NK-92 treated with Interleukin-12 subunit alpha and Interleukin-12 subunit beta, amount 100 ng/mL, for 24 hours (cell line): ENCODE data around the gene PPARGC1A.

Experiments used
- DNase-seq: peaks from one replicate; lab custom pipeline; 2025; lab: John Stamatoyannopoulos, UW

Gene PPARGC1A

DNA sequence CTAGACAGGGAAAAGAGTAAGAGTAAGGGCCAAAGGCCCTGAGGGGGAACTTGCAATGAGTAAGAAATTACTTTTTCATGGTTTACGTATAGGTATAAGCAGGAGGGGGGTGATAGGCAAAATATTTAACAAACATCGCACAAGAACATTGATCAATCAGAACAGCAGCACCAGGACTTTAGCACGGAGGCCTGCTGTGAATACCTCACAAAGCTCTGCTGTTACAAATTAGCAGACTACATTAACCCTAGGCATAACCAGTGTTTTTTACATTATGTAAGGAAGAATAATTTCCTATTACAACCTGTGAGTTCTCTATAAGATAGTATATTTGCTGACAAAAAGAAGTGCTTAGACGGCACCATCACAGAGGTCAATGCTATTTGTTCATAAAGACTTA, 44.9 kb downstream of the PPARGC1A start:
- DNase-seq, result no peak

DNA sequence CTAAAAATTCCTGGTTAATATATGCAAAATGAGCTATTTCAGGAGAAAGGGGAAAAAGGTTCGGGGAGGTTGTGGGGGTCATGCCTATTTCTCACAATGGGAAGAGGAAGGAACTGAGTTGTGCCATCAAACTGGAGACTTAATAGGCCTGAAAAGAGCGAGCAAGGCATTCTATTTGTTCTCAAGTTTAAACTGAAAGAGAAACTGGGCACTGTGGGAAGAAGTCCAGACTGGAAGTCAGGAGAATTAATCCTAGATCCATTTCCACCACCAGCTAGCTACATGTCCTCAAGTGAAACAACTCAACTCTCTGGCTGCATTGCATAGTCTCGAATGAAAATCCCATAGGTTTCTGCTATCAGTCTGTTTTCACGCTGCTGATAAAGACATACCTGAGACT, 50.6 kb downstream of the PPARGC1A start:
- DNase-seq, result no peak

DNA sequence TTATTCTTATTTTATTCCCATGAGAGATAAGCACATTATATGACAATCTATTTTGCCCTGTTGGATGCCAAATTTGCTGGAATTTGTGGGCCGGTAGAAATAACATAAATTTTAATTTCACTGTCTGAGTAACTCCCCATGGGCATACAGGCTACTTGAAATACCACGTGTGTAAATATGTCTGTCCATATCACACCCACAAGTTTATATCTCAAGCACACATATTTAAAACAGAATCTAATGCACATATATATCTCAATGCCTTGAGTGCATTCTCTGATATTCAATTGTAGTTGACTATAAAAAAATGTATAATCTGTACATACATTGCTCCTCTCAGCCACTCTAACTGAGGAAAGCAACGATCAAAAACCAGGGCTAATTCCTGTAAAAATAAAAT, 51.2 kb downstream of the PPARGC1A start:
- DNase-seq, result no peak

DNA sequence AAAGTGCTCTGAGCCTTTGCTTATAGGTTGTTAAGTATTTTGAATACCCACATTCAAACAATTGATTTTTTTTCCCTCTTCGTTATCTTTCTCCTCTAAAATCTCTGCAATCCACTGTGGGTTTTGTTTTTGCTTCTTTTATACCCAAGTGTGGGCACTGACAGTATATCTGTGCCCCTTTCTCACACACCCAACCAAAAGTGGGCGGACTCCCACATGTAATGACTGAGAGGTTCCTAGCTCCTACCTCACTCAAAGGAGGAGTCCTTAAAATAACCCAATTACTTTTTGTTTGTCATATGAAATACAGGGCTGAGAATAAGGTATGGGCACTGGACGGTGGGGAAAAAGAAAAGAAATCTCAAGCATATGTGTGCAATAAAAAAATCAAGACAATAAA, 51.7 kb downstream of the PPARGC1A start:
- DNase-seq, result no peak

DNA sequence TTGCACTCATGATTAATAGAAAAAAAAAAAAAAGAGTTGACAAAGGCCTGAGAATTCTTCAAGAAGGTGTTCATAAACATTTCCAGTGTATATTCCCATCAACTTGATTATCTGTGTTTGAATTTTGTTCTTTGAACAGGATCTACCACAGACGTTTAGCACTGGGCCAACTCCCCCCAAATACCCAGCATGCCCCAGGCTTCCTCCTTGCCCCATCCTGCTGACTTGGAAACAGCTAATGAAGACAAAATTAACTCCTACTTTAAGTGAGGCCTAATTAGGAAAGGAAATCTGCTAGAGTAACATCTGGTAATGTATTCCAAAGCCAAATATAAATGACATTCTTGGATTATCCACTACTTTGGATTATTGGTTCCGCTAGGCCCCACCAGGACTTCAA, 52.5 kb downstream of the PPARGC1A start:
- no peak for DNase-seq

DNA sequence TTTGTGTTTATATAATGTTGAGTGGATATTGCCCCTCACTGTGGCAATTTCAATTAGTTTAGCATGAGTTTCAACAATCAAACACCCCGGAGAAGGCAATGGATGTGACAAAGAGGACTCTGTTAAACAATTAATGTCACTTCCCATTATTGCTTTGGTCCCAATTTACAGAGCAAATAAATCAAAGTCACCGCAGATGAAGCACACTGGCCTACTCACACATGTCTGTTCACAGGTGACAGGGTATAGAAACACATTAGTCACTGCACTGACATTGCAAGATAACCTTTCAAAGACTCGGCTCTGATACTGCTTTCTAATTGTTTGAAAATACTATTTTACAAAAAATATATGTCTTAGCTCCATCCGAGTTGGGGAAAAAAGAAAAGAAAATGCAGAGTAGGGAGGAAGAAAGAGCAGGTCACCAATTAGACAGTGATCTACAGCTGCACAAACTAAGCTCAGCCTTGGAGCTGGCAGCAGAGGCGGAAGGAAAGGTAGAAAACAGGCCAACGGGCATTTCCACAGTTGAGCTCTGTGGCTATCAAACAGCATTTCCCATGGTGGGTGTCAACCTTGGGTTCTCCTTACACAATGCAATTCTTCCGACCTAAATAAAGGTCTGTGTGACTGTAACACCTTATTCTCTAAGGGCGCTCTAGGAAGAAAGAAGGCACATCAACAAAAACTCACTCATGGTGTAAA, 53.9 kb downstream of the PPARGC1A start:
- DNase-seq, result no peak

DNA sequence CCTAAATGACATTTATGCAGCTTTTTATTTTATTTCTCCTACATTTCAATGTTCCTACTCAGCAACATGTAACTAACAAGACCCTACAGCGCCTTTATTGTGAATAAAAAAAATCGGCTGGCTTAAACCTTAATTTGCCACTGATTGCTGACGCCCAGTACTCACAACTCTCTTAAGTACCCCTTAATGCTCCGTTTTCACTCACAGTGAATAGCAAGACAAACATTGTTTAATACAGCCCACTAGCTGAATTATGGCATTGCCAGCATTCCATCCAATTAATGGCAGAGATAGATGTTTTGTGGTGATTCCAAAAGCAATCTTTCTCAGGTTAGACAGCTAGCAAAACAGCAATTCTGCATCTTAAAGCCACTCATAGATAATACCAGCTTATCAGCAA, 61.1 kb downstream of the PPARGC1A start:
- DNase-seq, result no peak

DNA sequence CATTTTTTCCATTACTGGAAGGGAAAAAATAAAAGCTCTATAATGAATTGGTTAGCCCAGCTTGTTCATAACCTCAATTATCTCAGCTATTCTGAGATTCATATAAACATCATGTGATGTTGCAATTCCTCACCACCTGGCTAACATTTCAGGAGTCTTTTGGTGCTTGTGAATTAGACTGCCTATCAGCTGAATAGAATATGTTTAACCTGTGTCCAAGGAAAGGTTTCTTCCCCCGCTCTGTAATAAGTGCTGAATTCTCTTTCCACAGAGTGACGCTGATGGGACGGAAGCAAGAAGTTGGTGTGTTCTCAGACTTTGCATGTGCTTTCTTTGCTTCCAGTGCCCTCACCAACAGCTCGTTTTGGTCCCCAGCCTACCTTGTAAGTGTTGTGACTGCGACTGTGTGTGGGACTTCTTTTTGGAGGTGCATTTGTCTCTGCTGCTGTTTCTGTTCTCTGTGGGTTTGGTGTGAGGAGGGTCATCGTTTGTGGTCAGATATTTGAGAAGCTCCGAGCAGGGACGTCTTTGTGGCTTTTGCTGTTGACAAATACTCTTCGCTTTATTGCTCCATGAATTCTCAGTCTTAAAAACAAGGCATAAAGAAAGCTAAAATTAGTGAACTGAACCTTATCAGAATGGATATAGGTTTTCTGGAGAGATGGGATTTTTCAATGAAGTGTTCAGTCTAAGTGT, 61.7 kb downstream of the PPARGC1A start:
- no peak for DNase-seq

DNA sequence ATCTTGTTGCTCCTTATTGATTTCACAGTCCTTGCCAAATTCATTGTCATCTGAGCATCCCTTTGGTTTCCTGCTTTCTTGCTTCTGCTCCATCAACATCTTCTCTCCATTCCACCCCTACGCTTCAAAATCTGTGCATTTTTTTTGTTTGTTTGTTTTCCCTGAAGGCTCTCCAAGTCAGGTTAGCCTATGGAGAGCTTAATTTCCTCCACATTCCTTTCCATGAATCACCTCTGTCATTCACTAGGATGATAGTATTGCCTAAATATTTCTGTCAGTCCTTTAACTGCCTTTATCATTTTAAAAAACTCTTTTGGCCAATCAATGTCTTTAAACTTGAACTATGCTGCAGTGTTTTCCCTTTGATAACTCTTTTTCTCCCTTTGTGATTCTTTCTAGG, 67.7 kb downstream of the PPARGC1A start:
- DNase-seq, result no peak

DNA sequence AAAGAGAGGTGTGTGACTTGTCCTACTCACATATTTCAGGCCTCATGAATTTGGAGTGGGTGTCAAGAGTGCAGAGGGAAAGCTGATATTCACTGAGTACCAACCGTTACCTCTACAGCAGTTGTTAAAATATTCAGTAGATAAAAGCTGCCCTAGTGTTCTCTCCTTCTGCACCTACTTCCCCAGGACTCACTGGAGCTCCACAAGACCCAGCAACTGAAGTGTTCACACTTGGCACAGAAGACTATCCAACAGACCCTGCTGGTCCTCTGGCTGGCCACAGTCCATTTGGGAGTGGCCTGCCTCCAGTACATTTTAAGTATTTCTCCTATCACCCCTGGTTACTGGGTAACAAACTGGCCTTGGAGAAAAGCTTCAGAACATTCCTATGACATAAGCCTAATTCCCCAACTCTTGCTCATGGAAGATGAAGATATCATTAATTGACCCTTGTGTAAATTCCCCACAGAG, 70.8 kb downstream of the PPARGC1A start:
- DNase-seq, result no peak

DNA sequence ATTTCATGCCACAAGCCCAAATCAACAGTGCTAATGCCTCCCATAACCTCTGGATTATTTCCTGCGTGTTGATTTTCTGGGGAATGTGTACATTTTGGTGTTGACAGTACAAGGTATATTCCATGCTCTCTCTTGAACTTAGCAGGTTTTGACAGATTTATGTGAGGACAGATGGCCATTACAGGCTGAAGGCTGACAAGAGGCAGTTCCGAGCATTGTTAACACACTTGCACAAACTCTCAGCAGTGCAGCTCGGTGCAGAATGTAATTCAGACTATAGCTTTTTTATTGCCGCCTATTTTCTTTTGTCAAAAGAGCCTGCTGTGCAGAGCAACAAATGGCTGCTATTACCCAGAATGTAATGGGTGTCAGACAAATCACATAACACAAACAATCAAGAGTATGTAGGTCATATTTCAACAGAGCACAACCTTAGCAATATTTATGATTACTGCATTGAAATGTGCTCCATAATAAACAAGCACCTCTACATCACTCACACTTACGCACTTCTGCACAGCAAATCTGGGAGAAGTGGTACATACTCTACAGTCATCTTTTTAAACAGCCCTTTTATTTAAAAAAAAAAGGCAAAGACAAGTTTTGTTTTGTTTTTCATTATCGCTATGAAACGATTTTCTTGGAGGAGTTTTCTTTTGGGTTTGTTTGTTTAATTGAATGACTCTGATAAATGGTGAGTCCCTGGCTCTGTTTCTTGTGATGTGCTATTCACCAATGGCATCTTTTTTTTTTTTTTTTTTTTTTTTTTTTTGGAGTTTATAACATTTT, 71.6 kb downstream of the PPARGC1A start:
- no peak for DNase-seq

DNA sequence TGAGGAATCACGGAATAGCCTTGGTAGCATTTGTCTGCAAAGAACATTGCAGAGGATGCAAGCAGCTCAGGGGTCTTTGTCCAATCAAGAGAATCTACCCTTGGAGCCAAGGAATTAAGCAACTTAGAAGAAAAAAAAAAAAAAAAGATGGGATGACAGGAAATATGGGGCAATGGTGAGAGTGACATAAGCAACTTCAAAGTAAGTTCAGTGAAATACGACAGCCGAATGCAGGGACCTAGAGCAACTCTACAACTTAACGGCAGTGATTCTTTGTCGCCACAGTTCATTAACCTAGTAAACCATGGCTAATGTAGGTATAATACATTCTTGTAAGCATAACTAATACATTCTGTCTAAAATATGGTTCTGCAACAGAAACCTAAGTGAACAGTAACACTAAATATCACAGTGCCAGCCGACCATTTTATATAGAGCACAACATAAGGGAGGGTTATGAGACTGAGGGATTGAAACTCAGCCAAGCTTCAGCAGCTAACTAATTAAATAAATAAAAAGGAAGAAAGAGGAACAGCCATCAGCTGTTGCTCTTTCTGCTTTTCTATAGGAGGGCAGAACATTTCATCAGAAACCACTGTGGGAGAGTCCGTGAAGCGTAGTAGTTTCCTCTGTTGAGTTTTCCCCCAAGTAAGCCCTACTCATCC, 74.7 kb downstream of the PPARGC1A start:
- no peak for DNase-seq

DNA sequence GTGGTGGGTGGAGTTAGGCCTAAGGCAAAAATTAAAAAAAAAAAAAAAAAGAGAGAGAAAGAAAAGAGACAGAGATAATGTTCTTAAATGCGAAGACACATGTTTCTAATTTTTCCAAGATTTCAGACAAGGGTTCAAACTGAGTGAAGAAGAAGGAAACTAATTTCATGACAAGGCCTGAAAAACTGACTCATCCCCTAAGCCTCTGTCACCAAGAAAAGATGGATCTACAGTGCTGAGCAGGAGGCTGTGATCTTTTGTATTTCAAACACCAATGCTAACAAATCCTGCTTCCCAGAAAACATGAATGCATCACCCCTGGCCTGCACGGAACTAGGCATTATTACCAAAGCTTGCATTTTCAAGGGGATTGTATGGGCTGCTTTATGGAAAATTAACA, 75.3 kb downstream of the PPARGC1A start:
- DNase-seq, result no peak

DNA sequence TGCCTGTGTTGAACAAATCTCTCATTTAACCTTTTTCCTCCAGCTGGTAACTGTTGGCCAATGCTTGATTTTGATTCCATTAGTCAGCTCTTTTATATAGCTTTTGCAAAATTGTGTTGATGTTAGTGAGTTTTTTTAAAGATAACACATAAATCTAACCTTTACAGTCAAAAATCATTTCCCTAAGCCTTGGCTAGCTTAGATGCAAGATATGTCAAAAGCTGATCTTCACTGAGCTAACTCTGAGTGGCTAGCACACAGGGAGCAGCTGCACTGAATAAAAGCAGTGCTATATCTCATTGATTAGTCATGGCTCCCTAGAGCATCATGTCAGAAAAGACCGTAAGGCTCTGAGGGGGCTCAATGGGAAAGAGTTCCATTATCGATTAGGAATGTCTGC, 78.7 kb downstream of the PPARGC1A start:
- DNase-seq, result no peak

DNA sequence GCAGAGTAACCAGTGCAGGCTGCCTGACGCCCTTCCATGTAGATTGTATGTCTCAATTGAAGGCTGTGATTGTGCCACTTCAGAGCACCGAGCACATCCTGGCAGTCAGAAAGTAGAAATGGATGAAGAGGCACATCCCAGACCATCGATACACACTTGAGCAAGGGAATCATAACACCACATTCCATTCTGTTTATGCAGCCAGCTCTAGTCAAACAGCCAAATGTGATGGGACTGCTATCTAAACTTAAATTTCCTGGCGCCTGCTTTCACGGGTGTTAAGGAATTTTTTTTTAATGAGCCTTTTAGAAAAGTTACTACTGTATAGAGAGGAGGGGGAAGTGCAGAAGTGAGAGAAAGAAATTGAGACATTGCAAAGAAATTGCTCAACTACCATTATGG, 84.4 kb downstream of the PPARGC1A start:
- DNase-seq, result no peak

DNA sequence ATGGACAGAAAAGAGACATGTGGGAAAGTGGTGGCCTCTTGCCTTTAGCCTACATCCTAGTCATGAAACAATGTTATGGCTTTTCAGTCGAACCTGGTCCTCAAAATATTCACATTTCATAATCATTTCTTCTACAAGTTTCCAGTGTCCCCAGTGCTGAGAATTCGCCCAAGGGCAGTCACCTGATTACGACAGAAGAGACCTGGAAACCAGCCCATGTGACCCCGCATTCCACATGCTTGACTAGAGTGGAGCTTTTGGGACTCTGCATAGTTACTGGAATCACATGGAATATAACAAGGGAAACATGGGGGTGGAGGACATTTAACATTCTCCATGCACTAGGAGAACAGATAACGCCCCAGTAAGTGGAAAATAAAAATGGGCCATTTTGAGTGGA, 100.1 kb downstream of the PPARGC1A start:
- no peak for DNase-seq

DNA sequence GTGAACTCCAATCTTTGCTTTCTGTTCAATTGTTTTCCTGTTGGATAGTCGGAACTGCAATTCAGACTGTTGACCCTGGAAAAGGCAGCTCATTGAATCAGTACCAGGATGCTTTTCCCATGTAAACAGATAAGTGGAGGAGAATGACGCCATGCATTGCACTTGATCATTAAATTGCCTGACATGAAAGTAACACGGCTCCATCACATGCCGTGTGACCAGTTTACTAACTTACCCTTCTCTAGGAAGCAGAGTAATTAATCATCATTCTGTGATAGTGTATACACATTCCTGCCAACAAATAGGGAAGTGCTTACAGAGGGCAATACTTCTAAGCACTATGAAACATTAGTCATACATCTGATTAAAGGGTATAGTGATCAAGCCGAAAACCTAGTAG, 101.4 kb downstream of the PPARGC1A start:
- no peak for DNase-seq

DNA sequence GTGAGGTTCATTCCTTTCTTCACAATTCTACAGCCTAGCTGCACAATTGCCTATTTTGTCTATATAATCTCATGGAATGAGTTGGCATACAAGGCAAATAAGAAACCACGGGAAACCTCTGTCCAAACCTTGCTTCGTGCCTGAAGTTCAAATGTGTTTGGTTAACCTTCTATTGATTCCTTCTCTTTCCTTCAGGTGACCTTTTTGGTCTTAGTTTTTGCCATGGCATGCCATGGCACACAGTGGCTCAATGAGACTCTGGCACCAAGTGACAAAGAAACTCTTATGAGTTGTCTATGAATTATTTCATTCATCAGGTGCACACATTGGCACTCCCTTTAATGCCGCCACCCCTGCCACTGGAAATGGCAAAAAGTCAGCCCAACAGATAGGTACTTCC, 101.8 kb downstream of the PPARGC1A start:
- DNase-seq, result no peak

DNA sequence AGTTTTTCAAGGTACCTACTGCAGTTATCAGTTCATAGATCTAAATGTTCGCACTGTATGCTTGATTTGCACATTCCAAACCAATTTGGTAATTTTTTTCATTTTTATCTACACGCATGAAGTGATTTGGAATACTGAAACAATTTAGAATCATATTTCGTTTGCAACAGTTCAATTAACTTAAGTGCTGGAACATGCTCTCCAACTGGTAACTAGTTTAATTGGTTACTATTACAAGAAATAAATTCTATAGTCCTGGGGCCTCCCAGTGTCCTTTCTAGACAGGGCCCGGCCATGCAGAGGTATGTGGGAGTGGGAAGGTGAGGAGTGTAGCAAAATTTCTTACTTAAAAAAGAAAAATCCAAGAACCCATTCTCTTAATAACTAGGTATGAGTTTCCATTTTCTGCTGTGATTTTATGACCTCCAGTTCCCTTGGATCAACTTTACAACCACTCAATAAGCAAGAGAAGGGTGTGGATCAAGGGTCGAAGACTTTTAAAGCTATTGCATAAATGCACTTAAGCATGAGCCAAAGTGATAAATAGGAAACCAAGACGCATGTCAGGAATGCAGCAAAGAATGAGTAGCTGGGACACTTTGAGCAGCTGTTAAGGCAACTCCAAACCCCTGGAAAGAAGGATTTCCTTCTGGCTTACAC, 106.9 kb downstream of the PPARGC1A start:
- DNase-seq, result no peak

DNA sequence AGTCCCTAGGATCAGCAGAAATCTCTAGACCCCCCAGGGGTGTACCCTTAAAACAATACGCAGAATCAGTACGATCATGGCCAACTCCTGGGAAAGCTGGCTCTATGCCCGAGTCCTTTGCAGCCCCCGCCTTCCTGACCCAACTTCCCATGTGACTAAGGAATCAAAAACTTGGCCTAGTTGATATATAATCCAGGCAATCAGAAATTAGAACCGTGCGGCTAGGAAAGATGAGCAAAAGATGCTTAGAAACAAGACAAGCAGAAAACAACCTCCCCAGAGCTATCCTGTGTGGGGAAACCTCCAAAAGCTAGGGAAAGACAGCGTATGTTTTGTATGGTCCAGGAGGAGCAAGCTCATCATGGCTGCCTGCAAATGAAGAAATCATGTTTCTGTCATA, 110.0 kb downstream of the PPARGC1A start:
- DNase-seq, result no peak

DNA sequence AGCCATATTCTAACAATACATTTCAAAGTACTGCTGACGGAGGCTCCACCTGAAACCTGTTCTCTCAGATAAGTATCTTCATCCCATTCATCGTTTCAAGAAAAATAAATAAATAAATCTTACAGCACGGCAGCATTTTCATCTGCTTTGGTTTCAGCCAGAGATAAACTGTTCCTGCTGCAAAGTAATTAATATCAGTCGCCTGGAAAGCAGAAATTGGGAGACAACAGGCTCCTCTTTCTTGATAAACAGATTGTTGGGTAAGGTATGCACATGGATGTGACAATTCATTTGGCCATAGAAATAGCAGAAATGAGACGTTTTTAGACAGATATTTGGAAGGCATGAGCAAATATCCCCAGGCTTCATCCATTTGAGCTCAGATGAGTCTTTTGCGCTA, 110.4 kb downstream of the PPARGC1A start:
- DNase-seq, result no peak

DNA sequence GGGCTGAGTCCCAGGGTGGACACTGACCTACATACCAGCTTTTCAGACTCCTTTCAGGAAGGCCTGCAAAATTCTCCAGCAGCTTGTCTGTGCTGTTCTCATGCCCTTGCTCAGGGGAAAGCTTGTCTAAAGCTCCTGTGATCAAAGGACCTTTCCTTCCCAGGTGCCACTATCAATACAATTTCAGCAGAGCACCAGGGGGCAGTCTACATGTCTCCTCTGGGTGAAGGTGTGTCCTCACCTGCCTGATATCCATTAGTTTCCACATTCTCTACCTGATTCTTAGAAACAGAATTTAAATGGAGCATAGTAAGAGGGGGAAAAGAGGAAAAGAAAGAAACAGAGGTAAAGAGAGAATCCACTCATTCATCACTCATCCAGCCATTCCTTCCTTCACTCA, 114.2 kb downstream of the PPARGC1A start:
- no peak for DNase-seq
